ENCODE results near the gene RNF149. TPM values are rescaled to one million over a fixed set of nuclear protein-coding genes. Genes with fewer than 3 reads are reported as not detected.
A peak's percentile ranks its signal among the peaks of the same experiment; 100 is the strongest.

The RNF149 gene
- total RNA-seq, 8 experiments from 2014 or later: 16.8 to 44.7 (median 24.4) TPM

DNA sequence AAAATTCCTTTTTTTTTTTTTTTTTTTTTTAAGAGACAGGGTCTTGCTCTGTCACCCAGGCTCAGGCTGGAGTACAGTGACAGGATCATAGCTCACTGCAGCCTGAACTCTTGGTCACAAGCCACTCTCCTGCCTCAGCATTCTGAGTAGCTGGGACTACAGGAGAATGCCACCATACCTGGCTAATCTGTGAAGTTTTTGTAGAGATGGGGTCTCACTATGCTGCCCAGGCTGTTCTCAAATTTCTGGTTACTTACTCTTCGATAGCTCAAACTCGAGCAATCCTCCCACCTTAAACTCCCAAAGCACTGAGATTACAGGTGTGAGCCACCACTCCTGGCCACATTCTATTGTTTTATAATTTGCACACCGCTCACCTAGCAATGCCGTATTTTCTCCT is 27.0 kb downstream of the RNF149 start:
- no peak for ATAC-seq (replicated peaks in 6 of 8)
- in situ Hi-C loops (cut with MboI; ENCODE audit: low pct_unique_long_range_greater_than_20kb in 2 of 9, low sequenced_read_pairs in 9 of 9, unreplicated experiment in 9 of 9): no loop called here
- Histone ChIP-seq H3K4me1 (replicated peaks in 1 of 2) (no peaks in the 10 kb centered on the region), H3K27ac (no peak overlapping the region), H3K4me3 (no peak overlapping the region)
- 80 to 100% (median 91%) methylated on average over 2 to 4 of the region's 4 CpGs; no CpG with 5 or more reads in 4 of the 10 experiments for WGBS, 10 experiments

DNA sequence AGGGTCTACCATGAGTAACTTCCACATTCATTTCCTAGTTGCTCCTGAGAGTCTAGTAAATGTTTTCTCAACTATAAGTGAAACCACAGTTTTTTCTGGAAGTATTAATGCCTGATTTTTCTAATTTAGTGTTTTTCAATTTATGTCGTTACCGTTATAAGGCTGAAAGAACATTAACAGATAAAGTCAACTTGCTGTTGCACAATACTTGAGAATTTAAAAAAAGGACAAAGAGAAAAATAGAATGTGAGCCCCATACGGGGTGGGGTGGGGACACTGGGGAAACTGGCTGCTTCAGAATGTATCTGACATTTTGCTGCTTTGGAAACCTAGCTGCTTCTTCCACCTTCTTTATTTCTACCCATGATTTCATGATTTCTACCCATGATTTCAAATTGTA is 29.6 kb downstream of the RNF149 start:
- ATAC-seq (replicated peaks in 6 of 8): no peak
- no peaks in the 10 kb centered on the region for H3K4me1 ChIP-seq (replicated peaks in 1 of 2)

DNA sequence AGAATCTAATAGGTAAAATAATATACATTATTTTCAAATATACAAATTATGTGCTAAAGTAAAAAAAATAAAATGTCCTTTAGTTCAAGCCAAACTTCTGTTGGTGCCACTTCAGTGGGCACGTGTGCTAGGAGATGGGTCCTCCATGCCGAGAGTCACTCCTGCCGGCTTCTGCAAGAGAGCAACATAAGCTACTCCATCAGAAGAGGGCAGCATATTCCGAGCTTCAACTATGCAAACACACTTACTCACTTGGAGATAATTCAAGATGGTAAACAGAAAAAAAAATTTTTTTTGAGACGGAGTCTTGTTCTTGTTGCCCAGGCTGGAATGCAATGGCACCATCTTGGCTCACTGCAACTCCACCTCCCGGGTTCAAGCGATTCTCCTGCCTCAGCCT is 31.4 kb downstream of the RNF149 start:
- H3K4me3 ChIP-seq: no peak overlapping the region
- 82 to 100% (median 89%) methylated on average over 1 to 4 of the region's 7 CpGs; no CpG with 5 or more reads in 3 of the 10 experiments for WGBS, 10 experiments
- no peaks in the 10 kb centered on the region for H3K4me1 ChIP-seq (replicated peaks in 1 of 2)
- in situ Hi-C loops (cut with MboI; ENCODE audit: low pct_unique_long_range_greater_than_20kb in 2 of 9, low sequenced_read_pairs in 9 of 9, unreplicated experiment in 9 of 9): no loop called here
- H3K27ac ChIP-seq: no peak overlapping the region
- no peak for ATAC-seq (replicated peaks in 6 of 8)

More for the DNA sequence above, 29.6 kb downstream of the RNF149 start:
- WGBS, 10 experiments: 25 to 100% (median 95%) methylated on average over 2 to 3 of the region's 3 CpGs; no CpG with 5 or more reads in 3 of the 10 experiments
- H3K4me3 ChIP-seq: no peak overlapping the region
- in situ Hi-C loops (cut with MboI; ENCODE audit: low pct_unique_long_range_greater_than_20kb in 2 of 9, low sequenced_read_pairs in 9 of 9, unreplicated experiment in 9 of 9): no loop called here
- no peak overlapping the region for H3K27ac ChIP-seq

DNA sequence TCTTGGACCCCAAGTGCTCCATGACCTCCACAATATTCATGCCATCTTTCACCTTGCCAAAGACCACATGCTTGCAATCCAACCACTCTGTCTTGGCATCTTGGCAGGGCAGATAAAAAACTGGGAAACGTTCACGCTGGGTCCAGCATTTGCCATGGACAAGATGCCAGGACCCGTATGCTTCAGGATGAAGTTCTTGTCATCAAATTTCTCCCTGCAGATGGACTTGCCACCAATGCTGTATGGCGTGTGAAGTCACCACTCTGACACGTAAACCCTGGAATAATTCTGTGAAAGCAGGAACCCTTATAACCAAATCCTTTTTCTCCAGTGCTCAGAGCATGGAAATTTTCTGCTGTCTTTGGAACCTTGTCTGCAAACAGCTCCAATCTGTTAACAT is 34.4 kb downstream of the RNF149 start:
- no peak for ATAC-seq (replicated peaks in 6 of 8)
- Histone ChIP-seq H3K4me1 (replicated peaks in 1 of 2) (no peaks in the 10 kb centered on the region), H3K27ac (no peak overlapping the region), H3K4me3 (no peak overlapping the region)
- in situ Hi-C loops (cut with MboI; ENCODE audit: low pct_unique_long_range_greater_than_20kb in 2 of 9, low sequenced_read_pairs in 9 of 9, unreplicated experiment in 9 of 9): loop anchor here in 1 of 9 experiments (25.0 kb wide), 1 partner anchor 262 kb away; the partner anchor contains the start of gene RPL31
- 85 to 98% (median 92%) methylated on average over 2 to 5 of the region's 5 CpGs; no CpG with 5 or more reads in 4 of the 10 experiments for WGBS, 10 experiments

DNA sequence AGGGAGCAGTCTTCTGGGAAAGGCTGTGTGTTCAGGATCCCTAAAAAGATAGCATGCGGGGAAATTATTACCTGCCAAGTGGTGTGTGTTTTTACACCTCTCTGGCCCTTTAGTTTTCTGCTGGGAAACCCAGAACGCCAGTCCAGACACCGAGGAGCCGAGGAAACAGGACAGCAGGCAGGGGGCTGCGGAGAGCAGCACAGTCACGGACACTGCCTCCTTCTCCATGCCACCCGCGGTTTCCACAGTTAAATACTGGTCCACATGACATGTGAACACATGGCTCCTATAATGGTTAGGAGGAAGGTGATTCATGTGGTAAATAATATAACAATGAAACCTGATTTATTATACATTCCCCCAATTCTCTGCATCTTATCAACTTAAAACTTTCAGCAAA is 35.4 kb downstream of the RNF149 start:
- 65 to 90% (median 83%) methylated on average over 2 to 8 of the region's 8 CpGs; no CpG with 5 or more reads in 1 of the 10 experiments for WGBS, 10 experiments
- in situ Hi-C loops (cut with MboI; ENCODE audit: low pct_unique_long_range_greater_than_20kb in 2 of 9, low sequenced_read_pairs in 9 of 9, unreplicated experiment in 9 of 9): loop anchor here in 1 of 9 experiments (25.0 kb wide), 1 partner anchor 261 kb away; the partner anchor contains the start of gene RPL31

DNA sequence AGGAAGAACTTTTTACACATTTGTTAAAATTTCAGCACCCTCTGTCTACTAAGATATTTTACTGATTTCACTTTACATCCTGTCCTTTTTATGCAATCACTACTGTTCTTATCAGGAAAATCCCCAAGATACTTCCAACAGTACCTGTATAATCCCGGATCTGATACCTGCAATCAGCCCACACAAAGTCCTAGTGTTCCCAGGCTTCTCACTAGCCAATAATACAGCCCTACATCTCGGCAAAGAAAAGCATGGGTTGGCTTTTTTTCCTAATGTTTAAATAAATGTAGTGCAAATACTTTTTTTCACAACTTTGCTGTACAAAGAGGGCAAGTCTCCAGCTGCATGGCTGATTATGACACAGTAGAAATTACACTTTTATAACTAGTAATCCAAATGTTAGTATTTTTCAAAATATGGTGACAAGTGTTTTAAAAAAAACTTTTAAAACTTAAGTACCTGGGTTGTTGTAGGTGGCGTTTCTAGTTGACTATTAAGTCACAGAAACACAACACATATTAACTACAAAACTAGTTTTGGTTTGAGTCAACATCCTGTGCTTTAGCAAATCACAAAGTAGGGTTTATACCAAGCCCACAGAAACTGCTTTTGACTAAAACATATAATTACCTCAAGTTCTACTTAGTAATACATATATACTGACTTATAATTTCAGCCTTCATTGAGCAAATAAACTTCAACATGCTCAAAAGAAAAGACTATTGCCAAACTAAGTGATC is 36.3 kb downstream of the RNF149 start:
- in situ Hi-C loops (cut with MboI; ENCODE audit: low pct_unique_long_range_greater_than_20kb in 2 of 9, low sequenced_read_pairs in 9 of 9, unreplicated experiment in 9 of 9): loop anchor here in 1 of 9 experiments (25.0 kb wide), 1 partner anchor 260 kb away; the partner anchor contains the start of gene RPL31
- H3K4me1 ChIP-seq (replicated peaks in 1 of 2): no peaks in the 10 kb centered on the region
- ATAC-seq (replicated peaks in 6 of 8): no peak
- 60 to 100% (median 90%) methylated on average over 1 to 3 of the region's 3 CpGs for WGBS, 10 experiments
- H3K4me3 ChIP-seq: no peak overlapping the region
- H3K27ac ChIP-seq: no peak overlapping the region

More for the DNA sequence above, 35.4 kb downstream of the RNF149 start:
- peak in 4 of 8 experiments; percentile 35 to 57 (median 42) for ATAC-seq (replicated peaks in 6 of 8)
- H3K4me3 ChIP-seq: no peak overlapping the region
- no peak overlapping the region for H3K27ac ChIP-seq
- H3K4me1 ChIP-seq (replicated peaks in 1 of 2): no peaks in the 10 kb centered on the region

DNA sequence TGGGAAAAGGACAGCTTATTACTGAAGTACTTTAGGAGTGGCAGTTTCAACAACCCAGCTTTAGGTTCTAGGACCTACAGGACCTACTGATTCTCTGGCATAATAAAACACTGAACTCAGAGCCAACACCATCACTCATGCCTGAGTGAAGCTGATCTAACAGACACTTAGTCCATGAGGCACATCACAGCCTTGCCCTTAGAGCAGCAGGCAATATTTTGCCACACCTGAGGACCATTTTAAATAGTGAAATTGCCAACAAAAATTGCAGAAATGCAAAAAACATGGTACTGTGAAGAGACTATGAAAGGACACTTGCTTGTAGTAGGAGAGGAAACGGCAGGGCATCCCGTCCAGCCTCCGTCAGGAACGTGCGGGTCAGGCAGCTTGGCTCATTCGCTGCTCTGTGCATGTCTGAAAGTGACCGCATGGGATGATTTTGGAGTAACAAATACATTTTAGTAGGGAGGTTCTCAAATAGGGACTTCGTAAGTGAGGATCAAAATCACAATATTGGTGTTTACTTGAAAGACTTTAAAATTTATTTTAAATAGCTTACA is 37.7 kb downstream of the RNF149 start:
- 78 to 100% (median 94%) methylated on average over 1 to 8 of the region's 8 CpGs; no CpG with 5 or more reads in 2 of the 10 experiments for WGBS, 10 experiments
- H3K27ac ChIP-seq: no peak overlapping the region
- no peak for ATAC-seq (replicated peaks in 6 of 8)

DNA sequence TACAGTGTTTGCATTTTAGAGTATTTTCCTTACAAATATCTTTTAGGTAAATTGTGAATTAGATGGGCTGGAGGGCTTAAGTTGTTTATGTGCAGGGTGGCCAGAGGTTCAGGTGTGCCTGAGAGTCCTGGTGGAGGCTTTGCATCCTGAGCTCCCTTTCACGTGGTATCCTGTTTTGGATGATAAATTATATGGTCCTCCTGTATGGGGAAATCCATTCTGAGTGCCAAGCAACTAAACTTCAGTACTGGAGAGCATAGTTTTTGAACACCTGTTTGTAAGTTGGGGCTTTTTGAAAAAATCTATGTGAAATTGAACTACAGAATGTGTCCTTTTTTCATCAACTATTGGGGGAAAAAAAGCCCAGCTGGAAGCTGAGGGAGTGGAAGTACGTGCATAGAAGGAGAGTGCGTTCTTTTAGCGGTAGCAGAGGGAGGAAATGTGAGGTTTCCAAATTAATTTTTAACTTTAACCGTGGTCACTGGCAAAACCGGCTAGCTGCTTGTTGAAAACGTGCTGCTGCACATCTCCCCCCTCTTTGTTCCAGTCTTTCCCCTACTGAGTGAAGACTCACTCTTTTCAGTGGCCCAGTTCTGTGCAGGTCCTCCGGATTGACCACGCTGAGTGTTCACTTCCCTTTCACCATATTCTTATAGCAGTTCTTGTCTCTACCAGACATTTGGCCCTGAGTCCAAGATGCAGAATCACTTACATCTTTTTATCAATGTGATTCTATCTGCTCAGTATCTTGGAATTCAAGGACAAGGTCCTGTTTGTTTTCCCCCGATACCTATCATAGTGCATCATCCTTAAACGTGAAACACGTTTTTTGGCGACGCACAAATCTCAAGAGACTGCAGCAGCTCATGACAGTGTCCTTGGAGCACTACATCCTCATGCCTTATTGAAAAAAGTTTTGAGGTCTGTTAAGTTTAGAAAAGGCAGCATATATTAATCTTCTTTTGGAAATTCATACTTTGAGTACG is 40.5 kb downstream of the RNF149 start:
- Histone ChIP-seq H3K27ac (no peak overlapping the region), H3K4me3 (no peak overlapping the region), H3K4me1 (replicated peaks in 1 of 2) (no peaks in the 10 kb centered on the region)
- in situ Hi-C loops (cut with MboI; ENCODE audit: low pct_unique_long_range_greater_than_20kb in 2 of 9, low sequenced_read_pairs in 9 of 9, unreplicated experiment in 9 of 9): loop anchor here in 1 of 9 experiments (25.0 kb wide), 1 partner anchor 256 kb away; the partner anchor contains the start of gene RPL31
- ATAC-seq (replicated peaks in 6 of 8): no peak
- WGBS, 10 experiments: 63 to 97% (median 72%) methylated on average over 4 to 15 of the region's 15 CpGs

More for the DNA sequence above, 37.7 kb downstream of the RNF149 start:
- in situ Hi-C loops (cut with MboI; ENCODE audit: low pct_unique_long_range_greater_than_20kb in 2 of 9, low sequenced_read_pairs in 9 of 9, unreplicated experiment in 9 of 9): loop anchor here in 1 of 9 experiments (25.0 kb wide), 1 partner anchor 258 kb away; the partner anchor contains the start of gene RPL31
- no peak overlapping the region for H3K4me3 ChIP-seq
- no peaks in the 10 kb centered on the region for H3K4me1 ChIP-seq (replicated peaks in 1 of 2)

DNA sequence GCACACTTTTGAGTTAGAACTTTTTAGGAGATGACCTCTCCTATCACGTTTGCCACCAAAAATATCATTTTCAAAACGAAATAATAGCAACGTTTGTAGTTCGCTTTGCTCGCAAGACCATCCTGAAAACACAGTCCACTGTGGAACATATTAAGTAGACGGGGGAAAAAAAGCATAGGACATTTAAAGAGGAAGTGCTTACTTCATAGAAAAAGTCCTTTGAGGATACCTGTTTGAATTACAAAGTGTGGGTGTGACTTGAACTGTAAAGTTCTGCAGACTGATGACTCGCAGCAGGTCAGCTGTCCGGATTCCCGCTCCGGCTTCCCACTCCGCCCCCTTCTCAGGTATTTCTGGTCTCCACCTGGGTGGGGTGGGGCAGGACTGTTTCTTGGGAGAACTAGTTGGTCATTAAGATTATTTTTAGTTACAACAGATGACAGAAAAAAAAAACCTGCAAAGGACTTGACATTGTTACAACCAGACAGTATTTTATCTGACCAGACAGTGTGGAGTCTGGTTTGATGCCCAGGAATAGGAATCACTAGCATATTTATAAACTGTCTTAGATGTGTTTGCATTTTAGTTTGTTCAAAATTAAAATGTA is 42.5 kb downstream of the RNF149 start:
- WGBS, 10 experiments: 62 to 100% (median 90%) methylated on average over 1 to 10 of the region's 11 CpGs; no CpG with 5 or more reads in 1 of the 10 experiments
- Histone ChIP-seq H3K27ac (no peak overlapping the region), H3K4me3 (no peak overlapping the region), H3K4me1 (replicated peaks in 1 of 2) (no peaks in the 10 kb centered on the region)
- no peak for ATAC-seq (replicated peaks in 6 of 8)
- in situ Hi-C loops (cut with MboI; ENCODE audit: low pct_unique_long_range_greater_than_20kb in 2 of 9, low sequenced_read_pairs in 9 of 9, unreplicated experiment in 9 of 9): loop anchor here in 1 of 9 experiments (25.0 kb wide), 1 partner anchor 254 kb away; the partner anchor contains the start of gene RPL31

DNA sequence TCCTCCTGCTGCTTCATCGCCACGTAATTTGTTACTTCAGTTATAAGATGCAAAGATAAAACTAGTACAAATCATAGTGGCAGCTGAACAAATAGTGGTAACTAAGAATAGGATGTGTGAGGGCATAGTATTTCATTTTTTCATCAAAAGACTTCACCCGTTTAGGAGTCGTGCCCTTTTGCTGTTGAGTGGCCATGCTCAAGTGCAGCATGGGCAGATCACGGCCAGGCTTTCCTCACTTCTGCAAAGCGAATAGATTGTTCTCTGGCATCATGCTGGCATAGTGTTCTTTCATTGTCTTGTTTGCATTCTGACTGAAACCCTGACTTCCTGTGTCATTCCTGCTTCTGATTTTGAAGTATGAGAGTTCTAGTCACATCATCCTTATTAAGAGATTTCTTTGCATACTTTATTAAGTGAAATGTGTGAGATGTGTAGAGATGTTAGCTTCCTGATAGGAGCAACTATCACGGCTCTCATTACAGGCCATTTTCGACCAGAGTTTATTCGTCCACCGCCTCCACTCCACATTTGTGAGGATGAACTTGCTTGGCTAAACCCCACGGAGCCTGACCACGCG is 44.1 kb downstream of the RNF149 start:
- in situ Hi-C loops (cut with MboI; ENCODE audit: low pct_unique_long_range_greater_than_20kb in 2 of 9, low sequenced_read_pairs in 9 of 9, unreplicated experiment in 9 of 9): loop anchor here in 1 of 9 experiments (25.0 kb wide), 1 partner anchor 252 kb away; the partner anchor contains the start of gene RPL31
- 67 to 98% (median 89%) methylated on average over 2 to 13 of the region's 13 CpGs for WGBS, 10 experiments
- no peak for ATAC-seq (replicated peaks in 6 of 8)
- Histone ChIP-seq H3K27ac (no peak overlapping the region), H3K4me3 (no peak overlapping the region), H3K4me1 (replicated peaks in 1 of 2) (no peaks in the 10 kb centered on the region)

DNA sequence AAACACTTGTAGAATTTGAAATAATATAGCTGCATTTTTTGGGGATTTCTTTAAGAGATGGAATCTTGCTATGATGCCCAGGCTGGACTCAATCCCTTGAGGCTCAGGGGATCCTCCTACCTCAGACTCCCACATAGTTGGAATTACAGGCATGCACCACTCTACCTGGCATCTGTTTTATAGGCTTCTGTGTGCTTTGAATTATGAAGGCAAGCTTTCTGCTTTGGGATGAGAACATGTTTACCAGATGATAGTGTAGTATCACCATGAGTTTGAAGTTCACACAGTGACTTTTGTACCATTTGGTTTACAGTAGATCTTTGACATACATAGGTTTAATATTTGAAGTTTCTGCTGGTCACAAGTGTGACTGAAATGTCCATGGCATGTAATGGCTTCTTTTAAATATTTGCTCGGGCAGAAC is 45.1 kb downstream of the RNF149 start:
- no peak for ATAC-seq (replicated peaks in 6 of 8)
- WGBS, 10 experiments: 25 to 100% (median 94%) methylated on average over 1 of the region's 1 CpG; no CpG with 5 or more reads in 2 of the 10 experiments
- Histone ChIP-seq H3K27ac (no peak overlapping the region), H3K4me1 (replicated peaks in 1 of 2) (no peaks in the 10 kb centered on the region), H3K4me3 (no peak overlapping the region)
- in situ Hi-C loops (cut with MboI; ENCODE audit: low pct_unique_long_range_greater_than_20kb in 2 of 9, low sequenced_read_pairs in 9 of 9, unreplicated experiment in 9 of 9): loop anchor here in 1 of 9 experiments (25.0 kb wide), 1 partner anchor 251 kb away; the partner anchor contains the start of gene RPL31

Measured in motor neuron (in vitro differentiated cells).